Measurements from ENCODE around the gene MAP4K3.
"Not testable (repeated sequence)": the region's sequence is repeated elsewhere in the genome, so short reads cannot be mapped to it uniquely, and the experiment has no call there.

Gene MAP4K3

DNA sequence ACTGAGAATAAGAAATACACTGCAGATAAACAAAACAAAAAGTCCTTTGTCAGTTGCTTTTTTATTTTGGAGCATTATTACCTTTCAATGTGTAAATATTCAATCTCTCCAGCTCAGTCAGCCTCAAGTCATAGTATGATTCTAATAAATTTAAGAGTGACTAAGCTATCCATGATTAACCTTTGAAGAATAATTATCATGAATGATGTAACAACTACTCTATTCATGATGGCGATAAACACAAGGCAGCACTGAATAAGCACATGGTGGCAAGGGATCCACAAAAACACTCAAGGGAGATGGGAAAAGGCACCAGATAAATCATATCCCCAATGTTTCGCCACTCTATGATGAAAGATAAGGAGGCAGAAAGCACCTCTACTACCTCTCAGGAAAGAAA lies 67.0 kb downstream of the MAP4K3 start:
- DNase-seq (ENCODE audit: low read depth in 2 of 2): no peak

DNA sequence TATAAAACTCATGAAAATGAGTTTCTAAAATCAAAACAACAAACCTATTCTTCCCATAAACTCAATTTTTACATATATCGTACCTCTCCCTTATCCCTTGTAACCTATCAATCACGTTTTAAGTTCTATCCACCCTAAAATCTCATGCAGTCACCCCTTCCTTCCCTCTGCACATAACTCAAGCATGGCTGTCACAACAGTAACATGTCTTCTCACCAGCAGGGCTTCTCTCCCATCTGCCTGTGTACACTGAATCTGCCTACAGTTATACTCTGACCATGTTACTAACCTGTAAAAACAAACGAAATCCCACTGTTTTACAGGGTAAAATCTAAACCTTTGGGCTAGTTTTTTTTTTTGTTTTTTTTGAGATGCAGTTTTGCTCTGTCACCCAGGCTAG lies 68.2 kb downstream of the MAP4K3 start:
- no peak for DNase-seq (ENCODE audit: low read depth in 2 of 2)

DNA sequence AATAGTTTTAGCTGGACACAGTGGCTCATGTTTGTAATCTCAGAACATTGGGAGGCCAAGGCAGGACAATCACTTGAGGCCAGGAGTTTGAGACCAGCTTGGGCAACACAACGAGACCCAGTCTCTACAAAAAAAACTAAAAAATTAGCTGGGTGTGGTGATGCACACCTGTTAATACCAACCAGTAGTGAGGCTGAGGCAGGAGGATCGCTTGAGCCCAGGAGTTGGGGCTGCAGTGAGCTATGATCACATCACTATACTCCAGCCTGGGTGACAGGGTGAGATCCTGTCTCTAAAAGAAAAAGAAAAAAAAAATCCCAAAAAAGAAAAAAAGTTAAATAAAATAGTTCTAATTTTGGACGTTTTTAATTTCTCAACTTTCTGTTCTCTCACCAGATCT lies 68.7 kb downstream of the MAP4K3 start:
- no peak for DNase-seq (ENCODE audit: low read depth in 2 of 2)

DNA sequence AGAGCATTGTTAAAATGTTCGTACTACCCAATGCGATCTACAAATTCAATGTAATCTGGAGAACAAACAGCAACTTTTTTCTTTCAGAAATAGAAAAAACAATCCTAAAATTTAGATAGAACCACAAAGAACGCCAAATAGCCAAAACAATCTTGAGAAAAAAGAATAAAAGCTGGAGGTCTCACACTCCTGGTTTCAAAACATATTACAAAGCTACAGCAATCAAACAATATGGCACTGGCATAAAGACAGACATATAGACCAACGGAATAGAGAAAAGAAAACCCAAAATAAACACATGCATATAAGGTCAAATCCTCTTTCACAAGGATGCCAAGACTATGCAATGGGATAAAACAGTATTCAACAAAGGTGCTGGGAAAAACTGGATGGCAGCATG lies 74.5 kb downstream of the MAP4K3 start:
- no peak for DNase-seq (ENCODE audit: low read depth in 2 of 2)

DNA sequence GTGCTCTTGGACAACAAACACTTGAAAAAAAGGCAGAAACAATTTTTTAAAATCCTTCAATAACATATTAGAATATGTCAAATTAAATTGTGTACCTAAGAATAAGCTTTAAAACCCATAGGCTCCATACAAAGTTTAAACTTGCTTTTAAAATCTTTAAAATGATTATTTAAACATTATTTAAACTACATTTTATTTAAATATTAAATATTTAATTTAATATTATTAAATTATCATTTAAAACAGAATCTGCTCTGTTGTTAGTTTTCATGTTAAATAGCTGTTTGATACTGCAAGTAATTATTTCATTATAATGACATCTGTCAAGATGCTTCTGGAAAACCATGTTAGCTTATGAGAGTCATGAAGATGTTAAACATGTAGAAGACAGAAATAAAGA lies 75.6 kb downstream of the MAP4K3 start:
- DNase-seq (ENCODE audit: low read depth in 2 of 2): no peak

DNA sequence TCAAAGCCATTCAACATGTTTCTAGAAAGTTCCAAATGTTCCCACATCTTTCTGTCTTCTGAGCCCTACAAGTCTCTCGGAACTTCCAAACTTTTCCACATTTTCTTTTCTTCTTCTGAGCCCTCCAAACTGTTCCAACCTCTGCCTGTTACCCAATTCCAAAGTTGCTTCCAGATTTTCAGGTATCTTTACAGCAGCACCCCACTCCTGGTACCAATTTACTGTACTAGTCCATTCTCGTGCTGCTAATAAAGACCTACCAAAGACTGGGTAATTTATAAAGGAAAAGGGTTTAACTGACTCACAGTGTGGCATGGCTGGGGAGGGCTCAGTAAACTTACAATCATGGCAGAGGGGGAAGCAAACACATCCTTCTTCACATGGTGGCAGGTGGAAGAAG lies 76.7 kb downstream of the MAP4K3 start:
- not testable (repeated sequence) for DNase-seq (ENCODE audit: low read depth in 2 of 2)

DNA sequence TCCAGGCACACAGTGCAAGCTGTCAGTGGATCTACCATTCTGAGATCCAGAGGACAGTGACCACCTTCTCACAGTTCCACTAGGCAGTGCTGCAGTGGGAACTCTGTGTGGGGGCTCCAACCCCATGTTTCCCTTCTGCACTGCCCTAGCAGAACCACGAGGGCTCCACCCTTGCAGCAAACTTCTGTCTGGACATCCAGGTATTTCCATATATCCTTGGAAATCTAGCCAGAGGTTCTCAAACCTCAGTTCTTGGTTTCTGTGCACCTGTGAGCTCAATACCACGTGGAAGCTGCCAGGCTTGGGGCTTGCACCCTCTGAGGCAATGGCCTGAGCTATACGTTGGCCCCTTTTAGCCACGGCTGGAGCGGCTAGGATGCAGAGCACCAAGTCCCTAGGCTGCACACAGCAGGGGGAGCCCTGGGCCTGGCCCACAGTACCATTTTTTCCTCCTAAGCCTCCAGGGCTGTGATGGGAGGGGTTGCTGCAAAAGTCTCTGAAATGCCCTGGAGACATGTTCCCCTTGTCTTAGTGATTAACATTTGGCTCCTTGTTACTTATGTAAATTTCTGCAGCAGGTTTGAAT lies 77.5 kb downstream of the MAP4K3 start:
- DNase-seq (ENCODE audit: low read depth in 2 of 2): no peak

DNA sequence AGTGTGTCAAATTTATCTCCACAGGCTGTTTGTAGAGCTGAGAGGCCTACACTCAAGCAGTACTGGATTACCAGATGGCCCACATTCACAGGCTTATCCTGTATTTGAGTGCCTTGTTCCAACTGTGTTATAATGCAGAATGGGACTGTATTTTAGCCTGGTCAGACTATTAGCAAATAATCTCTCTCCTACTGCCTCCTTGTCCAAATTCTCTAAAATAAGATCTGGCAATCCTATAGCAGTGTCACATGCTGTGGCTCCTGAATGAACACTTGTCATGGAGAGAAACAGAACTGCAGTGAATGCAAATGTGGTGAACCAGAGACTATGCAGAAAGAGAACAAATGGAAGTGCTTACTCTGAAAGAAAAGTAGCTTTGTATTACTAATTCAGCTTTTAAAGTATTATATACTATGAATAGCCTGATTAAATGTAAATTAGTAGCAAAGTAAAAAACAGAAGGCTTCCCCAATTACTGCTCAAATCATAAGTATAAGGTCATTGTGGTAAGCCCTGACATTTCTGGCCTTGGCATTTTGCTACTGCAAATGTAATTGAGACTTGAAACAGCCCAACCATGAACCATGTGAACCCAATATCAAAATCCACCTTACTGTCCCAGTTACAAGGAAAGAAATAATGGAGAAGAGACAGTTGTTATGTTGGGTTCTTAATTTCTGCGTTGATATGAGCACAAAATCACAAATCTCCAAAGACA lies 80.0 kb downstream of the MAP4K3 start:
- no peak for DNase-seq (ENCODE audit: low read depth in 2 of 2)

DNA sequence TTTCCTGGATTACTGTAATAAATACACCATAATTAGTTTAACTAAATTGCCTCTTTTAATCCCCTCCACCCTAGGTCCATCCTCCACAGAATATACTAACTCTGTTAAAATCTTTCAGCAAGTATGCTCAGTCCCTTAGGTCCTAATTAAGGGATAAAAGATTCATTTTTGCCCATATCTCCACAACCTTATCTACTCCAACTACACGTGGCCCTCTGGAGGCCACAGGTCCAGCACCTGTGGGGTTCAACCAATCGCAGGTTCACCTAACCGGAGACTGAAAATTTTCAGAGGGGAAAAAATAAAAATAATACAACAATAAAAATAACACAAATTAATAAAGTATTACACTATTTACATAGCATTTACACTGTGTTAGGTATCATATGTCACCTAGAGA lies 86.4 kb downstream of the MAP4K3 start:
- no peak for DNase-seq (ENCODE audit: low read depth in 2 of 2)

DNA sequence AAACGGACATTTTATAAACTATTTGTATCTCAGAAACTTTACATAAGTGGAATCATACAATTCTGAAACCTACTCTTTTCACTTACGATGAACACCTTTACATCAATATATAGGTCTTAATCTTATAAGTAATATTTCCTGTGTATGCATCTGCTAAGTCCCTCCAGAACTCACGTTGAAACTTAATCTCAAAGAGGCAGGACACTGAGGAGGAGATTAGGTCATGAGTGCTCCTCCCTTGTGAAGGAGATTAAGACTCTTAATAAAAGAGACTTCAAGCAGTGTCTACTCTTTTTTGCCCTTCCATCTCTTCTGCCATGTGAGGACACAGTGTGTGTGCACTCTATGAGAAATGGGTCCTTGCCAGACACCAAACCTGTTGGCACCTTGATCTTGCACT lies 98.6 kb downstream of the MAP4K3 start:
- no peak for DNase-seq (ENCODE audit: low read depth in 2 of 2)

DNA sequence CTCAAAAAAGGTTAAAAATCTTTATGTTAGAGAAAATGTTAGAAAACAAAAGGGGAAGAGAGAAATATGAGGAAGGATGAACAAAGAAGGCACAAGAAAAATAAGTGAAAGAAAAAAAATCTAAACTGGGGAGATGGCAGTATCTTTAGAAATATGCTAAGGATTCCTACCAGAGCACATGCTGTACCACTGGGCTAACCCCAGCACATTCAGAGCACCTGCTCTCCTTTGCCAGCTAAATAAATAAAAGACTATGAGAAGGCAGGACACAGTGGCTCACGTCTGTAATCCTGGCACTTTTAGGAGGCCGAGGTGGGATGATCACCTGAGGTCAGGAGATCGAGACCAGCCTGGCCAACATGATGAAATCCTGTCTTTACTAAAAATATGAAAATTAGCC lies 101.2 kb downstream of the MAP4K3 start:
- no peak for DNase-seq (ENCODE audit: low read depth in 2 of 2)

DNA sequence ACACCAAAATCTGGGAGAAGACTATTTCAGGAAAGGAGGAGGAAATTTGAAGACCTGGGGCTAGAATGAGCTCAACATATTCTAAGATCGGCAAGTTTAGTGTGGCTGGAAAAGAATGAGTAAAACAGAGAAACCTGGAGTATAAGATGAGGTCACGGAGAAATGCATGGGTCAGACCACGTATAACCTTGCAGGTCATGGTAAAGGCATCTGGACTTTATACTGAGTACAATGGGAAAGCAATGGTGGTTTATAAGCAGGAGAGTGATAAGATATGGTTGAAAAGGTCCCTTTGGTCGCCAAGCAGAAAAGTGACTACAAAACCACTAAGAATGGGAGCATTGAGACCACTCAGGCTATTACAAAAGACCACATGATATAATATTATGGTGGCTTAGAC lies 102.1 kb downstream of the MAP4K3 start:
- no peak for DNase-seq (ENCODE audit: low read depth in 2 of 2)

DNA sequence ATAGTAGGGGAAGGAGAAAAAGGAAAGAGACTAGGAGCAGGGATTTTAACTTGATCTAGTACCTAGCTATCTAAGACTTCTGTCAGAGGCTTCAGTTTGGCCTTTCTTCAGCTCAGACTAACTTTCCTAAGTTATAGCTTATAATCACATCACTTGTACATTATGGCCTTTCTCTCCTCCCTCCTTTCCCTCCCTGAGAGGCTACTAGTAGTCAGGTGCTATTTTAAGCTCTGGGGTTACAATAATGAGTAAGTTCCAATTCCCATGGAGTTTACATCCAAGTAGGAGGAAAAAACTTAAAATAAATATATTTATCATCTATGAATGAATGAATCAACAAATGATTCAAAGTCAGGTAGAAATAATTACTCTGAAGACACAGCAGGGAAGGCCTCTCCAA lies 102.6 kb downstream of the MAP4K3 start:
- no peak for DNase-seq (ENCODE audit: low read depth in 2 of 2)

DNA sequence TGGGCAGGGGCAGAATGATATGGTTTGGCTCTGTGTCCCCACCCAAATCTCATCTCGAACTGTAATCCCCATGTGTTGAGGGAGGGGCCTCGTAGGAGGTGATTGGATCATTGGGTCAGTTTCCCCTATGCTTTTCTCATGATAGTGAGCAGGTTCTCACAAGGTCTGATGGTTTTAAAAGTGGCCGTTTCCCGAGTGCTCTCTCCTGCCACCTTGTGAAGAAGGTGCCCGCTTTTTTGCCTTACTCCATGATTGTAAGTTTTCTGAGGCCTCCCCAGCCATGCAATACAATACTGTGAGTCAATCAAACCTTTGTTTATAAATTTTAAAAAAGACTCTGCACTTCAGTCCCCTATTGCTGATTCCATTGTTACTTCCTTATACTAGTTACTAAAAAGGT lies 110.4 kb downstream of the MAP4K3 start:
- DNase-seq (ENCODE audit: low read depth in 2 of 2): no peak

DNA sequence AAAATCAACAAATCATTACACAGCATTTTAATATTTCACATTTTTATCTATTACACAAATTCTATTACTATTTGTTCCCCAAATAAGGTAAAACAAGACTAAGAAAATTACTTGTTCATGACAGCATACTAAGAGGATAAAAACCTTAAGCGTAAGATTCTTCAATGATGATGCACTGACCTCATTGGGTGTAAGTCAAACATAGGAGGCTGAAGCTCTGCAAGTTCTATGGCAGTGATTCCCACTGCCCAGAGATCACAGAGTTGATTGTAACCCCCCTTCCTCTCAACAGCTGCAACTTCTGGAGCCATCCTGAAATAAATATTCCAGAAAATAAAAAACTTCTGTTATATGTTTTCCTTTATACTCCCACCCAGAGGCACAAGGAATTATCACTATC lies 111.1 kb downstream of the MAP4K3 start:
- DNase-seq (ENCODE audit: low read depth in 2 of 2): no peak

DNA sequence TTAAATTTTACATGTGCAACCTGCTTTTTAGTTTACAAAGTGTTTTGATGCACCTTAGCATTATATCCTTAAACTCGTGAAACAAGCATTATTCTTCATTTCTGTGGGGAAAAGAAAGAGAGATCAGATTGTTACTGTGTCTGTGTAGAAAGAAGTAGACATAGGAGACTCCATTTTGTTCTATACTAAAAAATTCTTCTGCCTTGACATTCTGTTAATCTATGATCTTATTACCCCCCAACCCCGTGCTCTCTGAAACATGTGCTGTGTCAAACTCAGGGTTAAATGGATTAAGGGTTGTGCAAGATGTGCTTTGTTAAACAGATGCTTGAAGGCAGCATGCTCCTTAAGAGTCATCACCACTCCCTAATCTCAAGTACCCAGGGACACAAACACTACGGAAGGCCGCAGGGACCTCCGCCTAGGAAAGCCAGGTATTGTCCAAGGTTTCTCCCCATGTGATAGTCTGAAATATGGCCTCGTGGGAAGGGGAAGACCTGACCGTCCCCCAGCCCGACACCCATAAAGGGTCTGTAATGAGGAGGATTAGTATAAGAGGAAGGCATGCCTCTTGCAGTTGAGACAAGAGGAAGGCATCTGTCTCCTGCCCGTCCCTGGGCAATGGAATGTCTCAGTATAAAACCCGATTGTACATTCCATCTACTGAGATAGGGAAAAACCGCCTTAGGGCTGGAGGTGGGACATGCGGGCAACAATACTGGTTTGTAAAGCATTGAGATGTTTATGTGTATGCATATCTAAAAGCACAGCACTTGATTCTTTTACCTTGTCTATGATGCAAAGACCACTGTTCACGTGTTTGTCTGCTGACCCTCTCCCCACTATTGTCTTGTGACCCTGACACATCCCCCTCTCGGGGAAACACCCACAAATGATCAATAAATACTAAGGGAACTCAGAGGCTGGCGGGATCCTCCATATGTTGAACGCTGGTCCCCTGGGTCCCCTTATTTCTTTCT lies 115.7 kb downstream of the MAP4K3 start:
- not testable (repeated sequence) for DNase-seq (ENCODE audit: low read depth in 2 of 2)

DNA sequence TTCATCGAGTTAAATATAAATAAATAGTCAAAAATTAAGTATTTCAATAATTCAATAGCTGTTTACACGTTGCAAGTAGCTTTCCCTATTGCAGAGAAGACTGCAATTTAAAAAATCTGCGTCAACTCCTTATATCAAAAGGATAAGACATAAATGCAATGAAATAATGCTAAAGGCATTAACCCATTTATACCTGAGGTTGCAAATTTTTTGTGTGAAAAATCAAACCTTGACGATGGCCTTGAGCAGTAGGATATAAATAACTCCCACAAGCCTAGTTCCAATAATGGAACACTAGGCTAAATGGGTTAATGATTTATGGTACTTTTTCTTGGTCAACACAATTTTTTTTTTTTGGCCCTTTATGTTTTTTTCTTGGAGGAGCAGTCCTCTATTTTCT lies 116.9 kb downstream of the MAP4K3 start:
- no peak for DNase-seq (ENCODE audit: low read depth in 2 of 2)

DNA sequence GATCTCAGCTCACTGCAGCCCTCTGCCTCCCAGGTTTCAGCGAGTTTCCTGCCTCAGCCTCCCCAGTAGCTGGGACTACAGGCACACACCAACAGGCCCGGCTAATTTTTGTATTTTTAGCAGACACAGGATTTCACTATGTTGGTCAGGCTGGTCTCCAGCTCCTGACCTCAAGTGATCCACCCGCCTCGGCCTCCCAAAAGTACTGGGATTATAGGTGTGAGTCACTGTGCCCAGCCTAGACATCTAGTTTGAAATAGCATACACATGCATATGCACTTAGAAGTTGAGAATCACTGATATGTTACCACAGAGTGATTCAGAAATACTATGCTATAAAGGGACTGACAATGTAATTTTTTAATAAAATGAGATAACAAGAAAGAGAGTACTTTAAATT lies 123.5 kb downstream of the MAP4K3 start:
- no peak for DNase-seq (ENCODE audit: low read depth in 2 of 2)

DNA sequence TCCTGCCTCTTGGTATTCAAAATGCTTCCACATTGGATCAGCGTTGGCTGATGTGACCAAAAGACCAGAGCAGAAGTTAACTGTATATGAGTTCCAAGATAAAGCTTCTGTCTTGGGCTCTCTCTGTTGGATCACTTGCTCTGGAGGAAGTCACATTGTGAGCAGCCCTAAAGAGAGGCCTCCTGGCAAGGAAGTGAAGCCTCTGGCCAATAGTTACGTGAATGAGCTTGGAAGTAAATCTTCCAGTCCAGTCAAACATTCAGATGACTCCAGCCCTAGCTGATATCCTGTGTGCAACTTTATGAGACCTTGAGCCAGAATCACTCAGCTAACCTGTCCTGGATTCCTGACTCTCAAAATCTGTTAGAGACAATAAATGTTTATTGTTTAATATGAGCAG lies 125.6 kb downstream of the MAP4K3 start:
- DNase-seq (ENCODE audit: low read depth in 2 of 2): no peak

DNA sequence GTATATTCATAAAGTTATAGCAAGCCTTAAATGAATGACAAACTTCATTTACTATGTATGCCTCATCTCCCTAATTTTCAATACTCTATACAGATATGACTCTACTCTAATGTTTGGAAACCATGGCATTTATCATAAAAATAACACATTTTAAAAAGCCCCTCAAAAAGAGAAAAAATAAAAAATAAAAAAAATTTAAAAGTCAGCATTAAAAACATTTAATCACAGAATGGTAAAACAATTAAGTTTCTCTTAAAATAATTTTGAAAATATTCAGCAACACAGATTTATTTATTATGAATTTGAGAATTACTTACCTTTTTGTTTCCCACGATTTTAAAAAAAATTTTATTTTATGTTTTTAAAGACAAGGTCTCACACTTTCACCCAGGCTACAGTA lies 128.3 kb downstream of the MAP4K3 start:
- DNase-seq (ENCODE audit: low read depth in 2 of 2): no peak

DNA sequence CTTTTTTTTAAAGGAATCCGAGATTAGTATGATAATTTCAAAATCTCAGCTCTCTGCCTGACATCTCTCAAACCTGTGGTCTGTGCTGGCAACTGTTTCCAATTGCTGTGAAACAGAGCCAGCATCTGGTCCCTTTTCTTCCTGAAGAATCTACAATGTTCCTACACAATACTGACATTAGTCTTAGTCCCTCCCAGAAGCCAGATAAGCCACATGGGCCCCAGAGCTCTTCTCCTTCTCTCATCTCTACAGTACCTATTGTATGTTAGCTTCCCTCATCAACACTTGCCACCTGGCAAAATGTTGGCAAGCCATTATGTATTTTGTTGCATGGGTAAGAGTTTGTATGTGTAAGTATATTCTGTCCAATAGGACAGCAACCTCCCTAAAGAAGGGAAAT lies 130.5 kb downstream of the MAP4K3 start:
- DNase-seq (ENCODE audit: low read depth in 2 of 2): no peak

DNA sequence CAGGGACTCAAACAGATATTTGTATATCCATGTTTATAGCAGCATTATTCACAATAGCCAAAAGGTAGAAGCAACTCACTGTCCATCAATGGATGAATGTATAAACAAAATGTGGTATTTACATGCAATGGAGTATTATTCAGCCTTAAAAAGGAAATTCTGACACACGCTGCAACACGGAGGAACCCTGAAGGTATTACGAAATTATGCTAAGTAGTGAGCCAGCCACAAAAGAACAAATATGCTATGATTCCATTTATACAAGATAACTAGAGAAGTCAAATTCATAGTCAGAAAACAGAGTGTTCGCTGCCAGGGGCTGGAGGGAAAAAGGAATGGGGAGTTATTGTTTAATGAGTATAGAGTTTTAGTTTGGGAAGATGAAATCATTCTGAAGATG lies 132.4 kb downstream of the MAP4K3 start:
- DNase-seq (ENCODE audit: low read depth in 2 of 2): no peak

DNA sequence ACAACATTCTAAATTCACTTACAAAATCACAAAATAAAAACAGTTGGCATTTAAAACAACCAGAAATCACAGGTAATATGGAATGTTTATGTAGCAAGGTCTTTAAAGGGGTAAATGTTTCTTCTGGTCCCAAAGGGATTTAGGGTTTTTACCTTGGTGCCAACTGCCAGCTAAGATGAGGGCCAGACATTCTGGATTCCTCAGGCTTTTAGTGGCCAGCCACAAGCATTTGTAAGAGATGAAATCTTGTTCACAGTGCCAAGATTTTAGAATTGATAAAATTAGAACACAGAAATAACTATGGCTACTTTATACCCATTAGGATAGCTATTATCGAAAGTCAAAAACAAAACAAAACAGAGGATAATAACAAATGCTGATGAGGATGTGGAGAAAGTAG lies 132.9 kb downstream of the MAP4K3 start:
- DNase-seq (ENCODE audit: low read depth in 2 of 2): no peak

Data from activated CD4-positive, alpha-beta T cell treated with anti-CD3 and anti-CD28 coated beads for 24 hours (primary cell).